Measurements from ENCODE around the gene C5orf15.

Gene C5orf15

DNA sequence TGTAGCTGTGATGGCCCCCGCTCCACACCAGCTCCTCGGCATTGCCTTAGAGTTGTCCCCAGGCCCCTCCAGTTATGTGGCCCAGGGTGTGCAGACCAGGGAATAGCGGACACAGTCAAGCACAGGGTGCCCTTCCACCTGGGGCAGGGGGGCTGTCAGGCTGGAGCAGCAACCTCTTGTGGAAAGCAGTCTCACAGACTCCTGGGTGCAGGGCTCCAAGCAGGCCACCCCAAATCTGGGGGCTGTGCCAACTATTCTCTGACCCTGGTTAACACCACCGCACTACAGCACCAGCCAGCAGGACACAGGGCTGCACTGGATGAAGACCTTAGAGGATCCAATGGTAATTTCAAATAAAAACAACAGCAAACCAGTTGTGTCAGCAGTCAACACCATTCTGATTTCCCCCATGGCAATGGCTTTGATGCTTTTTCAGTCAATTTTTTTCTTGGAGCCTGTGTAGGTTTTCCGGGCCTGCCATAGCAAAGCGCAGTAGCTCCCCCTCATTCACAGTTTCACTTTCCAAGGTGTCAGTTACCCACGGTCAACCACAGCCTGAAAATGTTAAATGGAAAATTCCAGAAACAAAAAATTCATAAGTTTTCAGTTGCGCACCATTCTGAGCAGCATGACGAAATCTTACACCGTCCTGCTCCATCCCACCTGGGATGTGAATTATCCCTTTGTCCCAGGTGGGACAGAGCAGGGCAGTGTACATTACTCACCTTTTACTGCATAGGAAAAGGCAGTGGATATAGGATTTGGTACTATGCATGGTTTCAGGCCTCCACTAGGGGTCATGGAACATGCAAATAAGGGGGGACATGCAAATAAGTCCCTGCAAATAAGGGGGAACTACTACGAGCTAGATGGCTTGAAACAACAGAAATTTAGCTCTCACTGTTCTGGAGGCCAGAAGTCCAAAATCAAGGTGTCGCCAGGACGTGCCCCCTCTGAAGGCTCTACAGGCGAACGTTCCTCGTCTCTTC, 49.0 kb downstream of the C5orf15 start:
- DNase-seq, result no peak

DNA sequence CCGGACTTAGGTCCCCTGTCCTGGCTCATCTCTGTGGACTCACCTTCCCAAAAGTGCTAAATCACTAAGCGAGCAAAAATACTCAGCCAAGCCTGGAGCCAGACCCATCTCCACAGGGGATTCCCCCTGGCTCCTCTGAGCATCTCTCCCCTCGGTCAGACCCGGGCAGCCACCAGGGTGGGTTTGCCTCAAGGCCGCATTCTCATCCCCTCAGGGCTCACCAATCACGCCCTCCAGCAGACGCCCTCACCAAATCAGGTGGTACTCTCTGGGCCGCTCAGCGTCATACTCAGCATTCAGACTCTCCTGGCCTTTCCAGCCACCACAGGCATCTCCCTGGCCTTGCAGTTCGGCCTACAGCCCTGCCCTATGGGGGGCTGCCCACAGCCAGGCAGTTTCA, 49.7 kb downstream of the C5orf15 start:
- no peak for DNase-seq

DNA sequence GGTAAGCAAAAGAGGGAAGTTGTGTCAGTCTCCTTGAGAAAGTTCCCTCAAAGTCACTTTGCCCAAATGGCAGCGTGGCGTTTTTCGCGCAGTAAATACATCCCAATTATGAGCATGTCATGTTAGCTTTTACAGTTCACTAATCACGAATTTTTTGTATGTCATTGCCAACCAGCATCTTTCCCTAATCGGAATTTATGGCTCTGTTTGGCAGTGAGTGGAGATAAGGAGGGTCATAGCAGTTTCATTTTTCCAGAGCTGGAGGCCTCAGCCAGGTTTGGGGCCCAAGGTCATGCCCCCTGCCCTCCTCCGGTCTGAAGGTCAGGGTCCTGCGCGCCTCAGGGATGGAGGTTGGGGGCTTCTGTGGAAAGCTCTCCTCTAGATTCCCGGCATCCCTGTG, 50.1 kb downstream of the C5orf15 start:
- no peak for DNase-seq

DNA sequence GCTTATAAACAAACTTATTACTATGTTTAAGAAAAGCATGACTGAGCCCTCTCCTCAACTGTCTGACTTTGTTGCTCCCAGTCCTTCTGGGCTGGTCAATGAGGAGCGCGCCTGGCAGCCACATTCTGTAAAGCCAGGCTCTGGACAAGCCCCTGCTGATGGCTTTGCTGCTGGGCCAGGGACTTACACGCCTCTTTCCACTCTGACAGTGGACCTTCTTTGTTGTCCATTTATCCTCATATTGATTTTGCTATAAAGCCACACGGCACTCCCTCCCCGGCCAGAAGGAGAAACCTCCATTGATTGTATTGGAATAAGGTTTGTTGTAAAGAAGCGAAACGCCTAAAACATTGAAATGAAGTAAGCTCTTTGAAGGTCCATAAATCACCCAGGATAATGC, 50.6 kb downstream of the C5orf15 start:
- DNase-seq, result no peak

DNA sequence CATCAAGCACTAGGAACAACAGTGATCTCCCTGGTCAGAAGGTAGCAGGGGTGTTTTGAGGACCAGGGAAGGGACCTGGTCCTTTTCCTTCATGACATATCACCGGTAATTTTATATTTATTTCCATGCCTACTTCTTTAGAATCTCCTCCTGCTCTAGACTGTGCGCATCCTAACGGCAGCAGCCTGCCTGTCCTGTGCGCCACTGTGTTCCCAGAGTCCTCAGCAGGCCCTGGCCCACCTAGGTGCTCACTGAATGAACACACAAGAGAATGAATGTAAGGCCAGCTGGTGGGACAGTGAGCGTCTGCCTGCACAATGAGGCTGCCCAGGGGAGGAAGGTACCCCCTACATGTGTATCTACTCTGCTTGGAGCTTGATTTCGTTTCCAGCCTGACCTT, 51.5 kb downstream of the C5orf15 start:
- DNase-seq, result no peak

DNA sequence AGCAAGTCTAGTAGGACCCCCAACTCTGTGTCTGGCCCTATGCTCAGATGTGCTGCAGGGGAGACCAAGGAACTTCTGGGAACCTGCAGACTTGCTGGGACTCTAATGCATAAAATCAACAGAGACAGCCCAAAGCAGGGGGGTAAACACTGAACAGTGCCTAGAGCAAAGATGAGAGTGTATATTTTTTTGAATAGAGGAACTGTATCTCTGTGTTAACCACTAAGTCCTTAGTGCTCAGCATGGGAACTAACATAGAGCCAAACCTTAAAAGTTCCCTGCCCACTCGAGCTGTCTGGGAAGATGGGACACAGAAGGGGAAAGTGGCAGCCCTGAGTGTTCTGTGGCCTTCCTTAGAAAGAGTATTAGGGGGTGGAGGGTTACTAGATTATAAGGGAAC, 51.9 kb downstream of the C5orf15 start:
- DNase-seq, result no peak

DNA sequence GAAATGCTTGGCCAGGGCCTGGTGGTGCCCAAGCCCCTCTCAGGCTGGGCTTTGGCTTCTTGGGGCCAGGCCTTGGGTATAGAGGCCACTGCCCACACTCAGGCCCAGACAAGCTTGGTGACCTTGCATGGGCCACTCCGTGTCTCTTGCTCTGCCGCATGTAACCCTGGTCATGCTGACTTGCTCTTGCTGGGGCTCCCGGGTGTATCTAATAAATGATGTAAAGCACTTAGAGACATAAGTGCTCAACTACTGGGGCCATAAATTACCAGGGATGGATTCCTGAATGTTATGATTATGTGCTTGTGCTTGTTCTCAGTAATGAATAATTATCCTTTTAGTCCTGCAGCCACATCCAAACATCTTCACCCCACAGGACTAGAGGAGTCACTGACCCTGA, 54.0 kb downstream of the C5orf15 start:
- DNase-seq, result no peak

DNA sequence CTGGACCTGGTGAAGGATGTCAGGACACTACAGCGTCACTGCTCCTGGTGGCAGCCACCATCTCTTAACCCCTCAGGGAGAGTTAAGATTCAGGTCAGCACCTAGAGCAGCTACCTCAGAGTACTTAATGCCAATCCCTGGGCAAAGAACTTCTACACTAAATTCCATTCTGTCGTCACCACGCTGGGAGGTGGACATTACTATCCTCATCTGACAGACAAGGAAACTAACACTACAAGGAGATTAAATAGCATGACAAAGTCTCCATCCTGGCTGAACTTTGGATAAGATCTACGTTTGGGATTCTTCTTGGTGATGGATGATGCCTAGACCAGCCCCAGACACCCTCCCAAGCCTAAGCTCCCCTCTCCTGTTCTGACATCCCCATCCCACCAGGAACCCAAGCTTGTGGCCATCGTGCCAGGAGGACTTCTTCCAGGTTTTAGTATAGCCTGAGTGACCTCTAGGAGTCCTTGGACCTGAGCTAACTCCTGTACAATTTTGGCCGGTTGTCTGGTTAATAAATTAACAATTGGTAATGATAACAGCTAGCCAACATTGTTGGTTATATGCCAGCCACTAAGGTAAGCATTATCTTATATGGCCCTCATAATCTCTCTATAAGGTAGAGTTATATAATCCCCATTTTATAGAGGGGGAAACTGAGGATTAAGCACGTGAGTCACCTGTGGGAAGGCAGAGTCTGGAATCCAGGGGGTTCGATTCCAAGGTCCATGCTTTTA, 54.8 kb downstream of the C5orf15 start:
- no peak for DNase-seq

DNA sequence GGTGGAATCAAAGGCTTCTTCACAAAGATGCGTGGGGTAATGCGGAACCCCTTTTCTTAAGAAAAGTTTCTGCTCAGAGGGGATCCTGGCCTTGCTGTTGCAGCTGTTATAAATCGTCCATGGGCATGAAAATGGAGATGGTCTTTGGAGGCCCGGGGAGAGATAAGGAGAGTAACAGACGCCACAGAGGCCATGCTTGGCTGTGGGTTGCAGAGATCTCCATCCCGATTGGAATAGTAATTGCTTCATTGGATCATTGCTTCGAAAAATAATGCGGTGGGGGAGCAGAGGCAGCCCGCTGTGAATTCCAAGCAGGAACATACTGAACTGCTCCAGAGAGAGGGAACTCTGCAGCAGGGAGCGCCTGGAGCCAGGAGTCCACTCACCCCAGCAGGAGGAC, 55.5 kb downstream of the C5orf15 start:
- no peak for DNase-seq

DNA sequence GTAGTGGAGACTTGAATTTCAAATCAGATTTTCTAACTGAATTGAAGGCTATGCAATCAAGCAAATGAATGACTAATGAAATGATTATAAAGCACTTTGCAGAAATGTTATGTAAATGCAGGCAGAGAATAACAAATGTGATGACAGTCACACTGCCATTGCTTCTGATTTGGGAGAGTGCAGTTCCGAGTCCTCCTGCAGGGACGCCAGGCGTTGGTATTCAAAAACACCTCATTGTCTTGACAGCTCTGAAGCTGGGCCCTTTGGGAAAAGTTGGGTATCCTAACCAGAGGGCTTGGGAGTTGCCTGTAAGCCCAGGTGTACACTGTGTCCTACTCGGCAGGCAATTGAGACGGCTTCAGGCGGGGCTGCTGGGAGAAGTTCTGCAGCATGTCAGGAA, 57.9 kb downstream of the C5orf15 start:
- no peak for DNase-seq

DNA sequence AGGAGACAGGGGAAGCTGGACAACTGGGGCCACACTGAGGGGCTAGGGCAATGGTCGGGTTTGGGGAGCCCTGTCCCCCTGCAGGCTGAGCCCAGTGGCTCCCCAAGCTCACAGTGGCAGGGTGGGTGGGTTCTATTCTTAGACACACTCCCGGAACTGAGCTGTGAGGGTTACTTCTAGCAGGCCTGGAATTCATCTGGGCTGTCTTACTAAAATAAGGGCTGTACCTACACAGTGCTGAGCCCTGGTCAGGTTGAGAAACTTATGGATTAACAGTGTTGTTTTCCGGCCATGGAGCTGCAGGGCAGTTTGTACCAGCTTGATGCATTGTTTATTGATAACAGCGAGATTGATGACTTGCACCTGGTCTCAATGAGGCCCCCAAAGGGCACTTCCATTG, 58.8 kb downstream of the C5orf15 start:
- no peak for DNase-seq

DNA sequence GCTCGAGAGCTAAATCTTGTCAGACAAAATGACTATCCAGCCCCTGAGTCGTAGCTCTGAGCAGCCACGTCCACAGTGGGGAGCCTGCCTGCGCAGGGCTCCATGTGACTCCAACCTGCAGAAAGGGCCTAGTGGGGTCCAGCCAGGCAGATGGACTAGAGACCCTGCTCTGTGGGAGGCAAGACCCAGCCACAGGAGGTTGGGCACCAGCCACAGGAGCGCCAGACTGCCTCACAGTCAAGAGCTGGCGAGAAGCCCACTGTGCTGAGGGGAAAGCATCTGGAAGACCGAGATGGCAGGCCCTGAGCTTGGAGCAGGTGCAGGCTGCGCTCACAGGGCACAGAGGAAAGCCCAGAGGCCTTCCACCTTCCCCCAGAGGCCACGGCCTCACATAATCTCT, 61.4 kb downstream of the C5orf15 start:
- no peak for DNase-seq

DNA sequence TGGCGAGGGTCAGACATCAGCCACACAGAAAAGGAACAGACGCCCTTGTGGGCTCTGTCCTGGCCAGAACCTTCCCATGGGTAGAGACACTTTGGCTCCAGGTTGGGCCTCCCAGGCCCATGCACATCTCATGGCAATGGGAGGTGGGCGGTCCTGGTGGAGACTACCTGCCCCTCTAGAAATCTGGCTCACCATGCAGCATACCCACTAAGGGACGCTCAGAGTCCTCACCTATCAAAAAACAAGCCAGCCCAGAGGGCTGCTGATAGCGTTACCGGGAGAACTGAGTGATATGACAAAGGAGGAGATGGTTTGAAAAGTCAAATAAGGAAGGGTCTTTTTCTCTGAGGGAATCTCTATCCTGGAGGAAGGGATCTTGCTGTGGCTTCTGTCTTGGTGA, 62.1 kb downstream of the C5orf15 start:
- DNase-seq, result no peak

Measured in stimulated activated CD8-positive, alpha-beta memory T cell treated with anti-CD3 and anti-CD28 coated beads, Interleukin-4, amount 100 ng/mL, for 48 hours (primary cell).